Type B pancreatic cell (in vitro differentiated cells): Measurements from ENCODE around the gene NUAK1. TPM values are rescaled to one million over a fixed set of nuclear protein-coding genes. Genes with fewer than 3 reads are reported as not detected.
"Not testable (repeated sequence)": the region's sequence is repeated elsewhere in the genome, so short reads cannot be mapped to it uniquely, and the experiment has no call there.

Experiments used
- DNase-seq: peaks from one replicate; pipeline ENCODE4 v3.0.0; 2021; ENCODE audit warnings: mixed read lengths; ENCODE audit not compliant: unreplicated experiment; ENCODE audit errors: extremely low spot score
- H3K27ac Mint-ChIP-seq: 2 replicates; pipeline ENCODE4 v1.8.0; 2021; ENCODE audit warnings: mild to moderate bottlenecking, mixed read lengths
- H3K27me3 Mint-ChIP-seq: 2 replicates; pipeline ENCODE4 v1.8.0; 2021; ENCODE audit warnings: mixed read lengths
- H3K36me3 Mint-ChIP-seq: 2 replicates; pipeline ENCODE4 v1.8.0; 2021; ENCODE audit warnings: mixed read lengths
- H3K4me1 Mint-ChIP-seq: one replicate; pipeline ENCODE4 v1.8.0; 2021; ENCODE audit warnings: mixed read lengths; ENCODE audit not compliant: unreplicated experiment
- H3K4me3 Mint-ChIP-seq: 2 replicates; pipeline ENCODE4 v1.8.0; 2021; ENCODE audit warnings: mild to moderate bottlenecking, mixed read lengths
- H3K9me3 Mint-ChIP-seq: 2 replicates; pipeline ENCODE4 v1.8.0; 2021; ENCODE audit warnings: mixed read lengths
- total RNA-seq: library from RNA; stranded (reverse); gene quantifications from 2 replicates; pipeline ENCODE4 v1.2.1, GENCODE V29; 2021; ENCODE audit warnings: low replicate concordance
- TF ChIP-seq, protein P1 (sequence below): fragments of 200-600 bp; sonication (generic); conservative IDR thresholded peaks from 2 replicates; pipeline ENCODE4 v1.5.0; 2021; ENCODE audit warnings: antibody characterized with exemption, mild to moderate bottlenecking

NUAK1 gene
- total RNA-seq, 1 donor from 2014 or later: 8.1 TPM

GRCh38 chr12:106021516-106021915 lies 117.2 kb downstream of the NUAK1 start:
- TF ChIP-seq, protein P1, sequence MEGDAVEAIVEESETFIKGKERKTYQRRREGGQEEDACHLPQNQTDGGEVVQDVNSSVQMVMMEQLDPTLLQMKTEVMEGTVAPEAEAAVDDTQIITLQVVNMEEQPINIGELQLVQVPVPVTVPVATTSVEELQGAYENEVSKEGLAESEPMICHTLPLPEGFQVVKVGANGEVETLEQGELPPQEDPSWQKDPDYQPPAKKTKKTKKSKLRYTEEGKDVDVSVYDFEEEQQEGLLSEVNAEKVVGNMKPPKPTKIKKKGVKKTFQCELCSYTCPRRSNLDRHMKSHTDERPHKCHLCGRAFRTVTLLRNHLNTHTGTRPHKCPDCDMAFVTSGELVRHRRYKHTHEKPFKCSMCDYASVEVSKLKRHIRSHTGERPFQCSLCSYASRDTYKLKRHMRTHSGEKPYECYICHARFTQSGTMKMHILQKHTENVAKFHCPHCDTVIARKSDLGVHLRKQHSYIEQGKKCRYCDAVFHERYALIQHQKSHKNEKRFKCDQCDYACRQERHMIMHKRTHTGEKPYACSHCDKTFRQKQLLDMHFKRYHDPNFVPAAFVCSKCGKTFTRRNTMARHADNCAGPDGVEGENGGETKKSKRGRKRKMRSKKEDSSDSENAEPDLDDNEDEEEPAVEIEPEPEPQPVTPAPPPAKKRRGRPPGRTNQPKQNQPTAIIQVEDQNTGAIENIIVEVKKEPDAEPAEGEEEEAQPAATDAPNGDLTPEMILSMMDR: no peak
- Mint-ChIP-seq H3K27me3 (peaks cover 4% of the 10 kb centered on the region), H3K4me1 (peaks cover 18% of the 10 kb centered on the region), H3K36me3 (no peaks in the 10 kb centered on the region), H3K27ac (peak overlapping the region; percentile 6), H3K4me3 (no peak overlapping the region), H3K9me3 (peaks cover 9% of the 10 kb centered on the region)
- DNase-seq: no peak

- H3K9me3 Mint-ChIP-seq: peaks cover 9% of the 10 kb centered on the region
Observed at GRCh38 chr12:106020736-106021135, 118.0 kb downstream of the NUAK1 start.

GRCh38 chr12:106019144-106019543 lies 119.6 kb downstream of the NUAK1 start:
- no peak overlapping the region for H3K27ac Mint-ChIP-seq
- no peak overlapping the region for H3K4me3 Mint-ChIP-seq
- H3K9me3 Mint-ChIP-seq: peaks cover 9% of the 10 kb centered on the region
- TF ChIP-seq, protein P1: no peak
- H3K36me3 Mint-ChIP-seq: no peaks in the 10 kb centered on the region
- DNase-seq: no peak
- H3K27me3 Mint-ChIP-seq: peaks cover 4% of the 10 kb centered on the region
- peaks cover 18% of the 10 kb centered on the region for H3K4me1 Mint-ChIP-seq

More at GRCh38 chr12:106020736-106021135, 118.0 kb downstream of the NUAK1 start:
- no peak for DNase-seq
- Mint-ChIP-seq H3K4me3 (no peak overlapping the region), H3K36me3 (no peaks in the 10 kb centered on the region), H3K27ac (no peak overlapping the region), H3K4me1 (peaks cover 18% of the 10 kb centered on the region), H3K27me3 (peaks cover 4% of the 10 kb centered on the region)
- TF ChIP-seq, protein P1: no peak

GRCh38 chr12:106018286-106018685 lies 120.5 kb downstream of the NUAK1 start:
- TF ChIP-seq, protein P1: no peak
- DNase-seq: no peak
- no peak overlapping the region for H3K4me3 Mint-ChIP-seq
- H3K27ac Mint-ChIP-seq: no peak overlapping the region
- H3K36me3 Mint-ChIP-seq: no peaks in the 10 kb centered on the region
- peaks cover 9% of the 10 kb centered on the region for H3K9me3 Mint-ChIP-seq
- H3K4me1 Mint-ChIP-seq: peaks cover 18% of the 10 kb centered on the region
- H3K27me3 Mint-ChIP-seq: peaks cover 10% of the 10 kb centered on the region

GRCh38 chr12:106016601-106017278 lies 122.0 kb downstream of the NUAK1 start:
- not testable (repeated sequence) for DNase-seq, H3K27ac Mint-ChIP-seq, H3K4me3 Mint-ChIP-seq, H3K36me3 Mint-ChIP-seq, H3K9me3 Mint-ChIP-seq, H3K4me1 Mint-ChIP-seq, H3K27me3 Mint-ChIP-seq

- TF ChIP-seq, protein P1: no peak
- DNase-seq: no peak
- Mint-ChIP-seq H3K27me3 (peaks cover 5% of the 10 kb centered on the region), H3K27ac (no peak overlapping the region), H3K4me3 (no peak overlapping the region), H3K36me3 (no peaks in the 10 kb centered on the region), H3K9me3 (peaks cover 9% of the 10 kb centered on the region), H3K4me1 (no peaks in the 10 kb centered on the region)
Observed at GRCh38 chr12:106015646-106016045, 123.1 kb downstream of the NUAK1 start.
